ENCODE measurements around the gene BRD8. TPM values are rescaled to one million over a fixed set of nuclear protein-coding genes. Genes with fewer than 3 reads are reported as not detected.
A peak's percentile ranks its signal among the peaks of the same experiment; 100 is the strongest.

Gene BRD8
- total and polyA plus RNA-seq, 9 of the 15 experiments (the other 6 are each of a cell fraction or from before 2014, with no cell fraction given) = 54.6 to 163 (median 87.0) TPM

- TF ChIP-seq FOXM1 (IDR thresholded peaks at IDR 0.05; ENCODE audit: low read depth) (peak; percentile 57; the same call in 1 of the 2 replicates), FOXM1 (CRISPR knock-in tag; IDR thresholded peaks at IDR 0.05; ENCODE audit: low read depth) (no peak), SIN3B (IDR thresholded peaks at IDR 0.05; ENCODE audit: low read depth) (peak; percentile 99), ZC3H8 (IDR thresholded peaks at IDR 0.05) (0 out of 2 replicates have a peak, but pooled peaks have one; percentile 51), TEAD4 (IDR thresholded peaks at IDR 0.05; ENCODE audit: low read length) (peak; percentile 2; the same call in 1 of the 2 replicates), TEAD4 (CRISPR knock-in tag; IDR thresholded peaks at IDR 0.05; ENCODE audit: borderline replicate concordance) (no peak), CLOCK (CRISPR knock-in tag; IDR thresholded peaks at IDR 0.05; ENCODE audit: borderline replicate concordance) (no peak), MEIS2 (IDR thresholded peaks at IDR 0.05; ENCODE audit: partially characterized antibody) (peak; percentile 28), TGIF2 (CRISPR knock-in tag; IDR thresholded peaks at IDR 0.05) (no peak), FOXK2 (conservative IDR thresholded peaks at IDR 0.05 in 1 of 2, IDR thresholded peaks at IDR 0.05 in 1 of 2; ENCODE audit: low read depth in 2 of 2) (peak; percentile 95), POLR2H (tag; IDR thresholded peaks at IDR 0.05; ENCODE audit: low read depth) (peak; percentile 71), CC2D1A (IDR thresholded peaks at IDR 0.05) (peak; percentile 82), TOE1 (IDR thresholded peaks at IDR 0.05; ENCODE audit: borderline replicate concordance) (0 out of 2 replicates have a peak, but pooled peaks have one; percentile 19), TOE1 (CRISPR knock-in tag; IDR thresholded peaks at IDR 0.05; ENCODE audit: borderline replicate concordance, low read depth) (no peak), MAZ (CRISPR knock-in tag; conservative IDR thresholded peaks at IDR 0.05 in 1 of 2, IDR thresholded peaks at IDR 0.05 in 1 of 2) (peak; percentile 32 to 76; a peak in 2 of 4 replicates), CGGBP1 (CRISPR knock-in tag; IDR thresholded peaks at IDR 0.05) (no peak), ARID3A (IDR thresholded peaks at IDR 0.05; ENCODE audit: borderline replicate concordance, low read depth, low read length) (no peak), SNIP1 (IDR thresholded peaks at IDR 0.05; ENCODE audit: low read depth) (no peak)
- TF ChIP-seq, protein P1, sequence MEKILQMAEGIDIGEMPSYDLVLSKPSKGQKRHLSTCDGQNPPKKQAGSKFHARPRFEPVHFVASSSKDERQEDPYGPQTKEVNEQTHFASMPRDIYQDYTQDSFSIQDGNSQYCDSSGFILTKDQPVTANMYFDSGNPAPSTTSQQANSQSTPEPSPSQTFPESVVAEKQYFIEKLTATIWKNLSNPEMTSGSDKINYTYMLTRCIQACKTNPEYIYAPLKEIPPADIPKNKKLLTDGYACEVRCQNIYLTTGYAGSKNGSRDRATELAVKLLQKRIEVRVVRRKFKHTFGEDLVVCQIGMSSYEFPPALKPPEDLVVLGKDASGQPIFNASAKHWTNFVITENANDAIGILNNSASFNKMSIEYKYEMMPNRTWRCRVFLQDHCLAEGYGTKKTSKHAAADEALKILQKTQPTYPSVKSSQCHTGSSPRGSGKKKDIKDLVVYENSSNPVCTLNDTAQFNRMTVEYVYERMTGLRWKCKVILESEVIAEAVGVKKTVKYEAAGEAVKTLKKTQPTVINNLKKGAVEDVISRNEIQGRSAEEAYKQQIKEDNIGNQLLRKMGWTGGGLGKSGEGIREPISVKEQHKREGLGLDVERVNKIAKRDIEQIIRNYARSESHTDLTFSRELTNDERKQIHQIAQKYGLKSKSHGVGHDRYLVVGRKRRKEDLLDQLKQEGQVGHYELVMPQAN (IDR thresholded peaks at IDR 0.05; ENCODE audit: borderline replicate concordance) = peak; percentile 73; the same call in 1 of the 2 replicates
These were observed 35.0 kb upstream of the BRD8 start, which contains the start of gene CDC23 (continued) for GRCh38 chr5:138213161-138214029.

Measured in K562 (cell line).